H1 (cell line): ENCODE measurements around the gene METTL22. TPM values are rescaled to one million over a fixed set of nuclear protein-coding genes. Genes with fewer than 3 reads are reported as not detected.

Experiments used
- CTCF ChIA-PET: fragments of 300-600 bp; sonication (Branson Sonifier 250); formaldehyde crosslinking; loops from one replicate; lab custom pipeline; 2021; ENCODE audit not compliant: partially characterized antibody; lab: Charles Lee
- POLR2A ChIA-PET: fragments of 300-600 bp; sonication (Branson Sonifier 250); formaldehyde crosslinking; loops from one replicate; lab custom pipeline; 2021; ENCODE audit warnings: inconsistent platforms; ENCODE audit not compliant: partially characterized antibody; lab: Charles Lee
- DNase-seq, 2 experiments: peaks; one replicate each; pipeline versions ENCODE4 v3.0.0 to v3.0.0-alpha.2; 2010 to 2022; ENCODE audit warnings: low spot score in 2 of 2, low read depth in 1 of 2, mixed read lengths in 1 of 2
- FAIRE-seq: peaks from 2 replicates; lab custom pipeline; 2011; peaks lifted over from hg19 to GRCh38; lab: Jason Lieb, UNC
- H2AFZ ChIP-seq: 2 replicates; pipeline ENCODE4 v1.8.1; 2012; ENCODE audit warnings: low read length, inconsistent platforms
- H2AK5ac ChIP-seq: 2 replicates; pipeline ENCODE4 v1.6.1; 2013; ENCODE audit warnings: low read depth, low read length
- H2BK120ac ChIP-seq: replicated peaks from 2 replicates; pipeline ENCODE3; 2013; ENCODE audit warnings: low read depth, low read length, inconsistent platforms
- H2BK12ac ChIP-seq: 2 replicates; pipeline ENCODE4 v1.6.1; 2013; ENCODE audit warnings: low read depth, low read length
- H2BK15ac ChIP-seq: 2 replicates; pipeline ENCODE4 v1.6.1; 2013; ENCODE audit warnings: low read length
- H2BK20ac ChIP-seq: 2 replicates; pipeline ENCODE4 v1.6.1; 2013; ENCODE audit warnings: low read length
- H2BK5ac ChIP-seq: 2 replicates; pipeline ENCODE4 v1.6.1; 2013; ENCODE audit warnings: low read depth, low read length
- H3K14ac ChIP-seq: 2 replicates; pipeline ENCODE4 v1.6.1; 2013; ENCODE audit warnings: inconsistent platforms; ENCODE audit not compliant: insufficient read length
- H3K18ac ChIP-seq: 2 replicates; pipeline ENCODE4 v1.6.1; 2013; ENCODE audit warnings: low read length; ENCODE audit errors: extremely low read depth
- H3K23ac ChIP-seq: 2 replicates; pipeline ENCODE4 v1.6.1; 2013; ENCODE audit warnings: inconsistent platforms; ENCODE audit not compliant: insufficient read length
- H3K23me2 ChIP-seq: 2 replicates; pipeline ENCODE4 v1.6.1; 2013; ENCODE audit warnings: low read depth, low read length
- H3K27ac ChIP-seq: 2 replicates; pipeline ENCODE4 v1.6.1; 2011; ENCODE audit warnings: low read depth, low read length, inconsistent platforms
- H3K27me3 ChIP-seq, 4 experiments: replicated peaks in 1 of 4; 1 replicate in 1 of 4; 2 replicates in 3 of 4; pipeline versions ENCODE4 v1.6.1 to v1.8.1; 2011 to 2013; ENCODE audit warnings: low read length in 3 of 4, mild to moderate bottlenecking in 3 of 4, inconsistent platforms in 2 of 4, mixed read lengths in 2 of 4, moderate library complexity in 1 of 4; ENCODE audit not compliant: control insufficient read depth in 3 of 4, insufficient read depth in 3 of 4; ENCODE audit errors: extremely low read depth in 1 of 4
- H3K36me3 ChIP-seq, 4 experiments: 2 replicates each; pipeline versions ENCODE4 v1.6.1 to v1.8.1; 2011 to 2013; ENCODE audit warnings: mild to moderate bottlenecking in 4 of 4, low read length in 3 of 4, moderate library complexity in 2 of 4, control low read depth in 1 of 4, inconsistent platforms in 1 of 4; ENCODE audit not compliant: insufficient read depth in 4 of 4, control insufficient read depth in 2 of 4
- H3K4ac ChIP-seq: replicated peaks from 2 replicates; pipeline ENCODE3; 2013; ENCODE audit warnings: low read length, low read depth, mixed read lengths, inconsistent platforms; ENCODE audit not compliant: insufficient read length
- H3K4me1 ChIP-seq, 4 experiments: replicated peaks in 1 of 4; 1 replicate in 1 of 4; 2 replicates in 3 of 4; pipeline versions ENCODE4 v1.6.1 to v1.8.1; 2011 to 2013; ENCODE audit warnings: low read length in 3 of 4, inconsistent platforms in 2 of 4, mixed read lengths in 1 of 4; ENCODE audit not compliant: insufficient read depth in 4 of 4, control insufficient read depth in 3 of 4
- H3K4me2 ChIP-seq, 2 experiments: 2 replicates each; pipeline versions ENCODE4 v1.6.1 to v1.8.1; 2011 to 2013; ENCODE audit warnings: low read depth in 2 of 2, low read length in 2 of 2, control low read depth in 1 of 2, inconsistent platforms in 1 of 2, mild to moderate bottlenecking in 1 of 2; ENCODE audit not compliant: insufficient read depth in 1 of 2
- H3K4me3 ChIP-seq, 4 experiments: fragments of 200-600, 300-600 bp in 1 of 4; sonication (generic), shearing (Covaris generic), sonication (Bioruptor Twin) in 1 of 4; 2 replicates each; pipeline versions ENCODE4 v1.5.1 to v1.8.1; 2011 to 2016; ENCODE audit warnings: low read length in 4 of 4, low read depth in 3 of 4, control low read depth in 2 of 4, inconsistent platforms in 2 of 4, mild to moderate bottlenecking in 2 of 4, mixed read lengths in 1 of 4, moderate library complexity in 1 of 4; ENCODE audit not compliant: insufficient read depth in 2 of 4; ENCODE audit errors: extremely low read depth in 1 of 4
- H3K56ac ChIP-seq: replicated peaks from 2 replicates; pipeline ENCODE3; 2013; ENCODE audit warnings: low read depth, mild to moderate bottlenecking, mixed read lengths, low read length, inconsistent platforms; ENCODE audit not compliant: insufficient read length
- H3K79me1 ChIP-seq: 2 replicates; pipeline ENCODE4 v1.6.1; 2013; ENCODE audit warnings: low read depth, low read length, control low read depth
- H3K79me2 ChIP-seq, 2 experiments: 2 replicates each; pipeline versions ENCODE4 v1.6.1 to v1.8.1; 2012 to 2013; ENCODE audit warnings: low read length in 2 of 2, mild to moderate bottlenecking in 2 of 2, inconsistent platforms in 1 of 2; ENCODE audit not compliant: insufficient read depth in 2 of 2, control insufficient read depth in 1 of 2
- H3K9ac ChIP-seq, 4 experiments: replicated peaks in 1 of 4; 1 replicate in 1 of 4; 2 replicates in 3 of 4; pipeline versions ENCODE4 v1.6.1 to v1.8.1; 2011 to 2013; ENCODE audit warnings: low read depth in 3 of 4, low read length in 3 of 4, control low read depth in 2 of 4, mild to moderate bottlenecking in 2 of 4, moderate library complexity in 2 of 4, inconsistent platforms in 1 of 4; ENCODE audit errors: extremely low read depth in 1 of 4
- H3K9me3 ChIP-seq, 2 experiments: 2 replicates each; pipeline versions ENCODE4 v1.6.1 to v1.8.1; 2012 to 2013; ENCODE audit warnings: mild to moderate bottlenecking in 2 of 2, moderate library complexity in 2 of 2, control low read depth in 1 of 2, inconsistent platforms in 1 of 2, low read depth in 1 of 2, low read length in 1 of 2, mixed read lengths in 1 of 2; ENCODE audit not compliant: insufficient read depth in 2 of 2
- H4K20me1 ChIP-seq, 2 experiments: replicated peaks in 1 of 2; 2 replicates each; pipeline versions ENCODE3 to v1.8.1; 2011 to 2013; ENCODE audit warnings: inconsistent platforms in 2 of 2, low read length in 2 of 2, mild to moderate bottlenecking in 1 of 2; ENCODE audit not compliant: insufficient read depth in 2 of 2, control insufficient read depth in 1 of 2
- H4K5ac ChIP-seq: 2 replicates; pipeline ENCODE4 v1.6.1; 2013; ENCODE audit warnings: low read length, low read depth, mixed read lengths, inconsistent platforms; ENCODE audit not compliant: insufficient read length
- H4K8ac ChIP-seq: 2 replicates; pipeline ENCODE4 v1.8.0; 2013; ENCODE audit warnings: mild to moderate bottlenecking, moderate library complexity, low read length, inconsistent platforms; ENCODE audit not compliant: insufficient read depth; ENCODE audit errors: extremely low read depth
- H4K91ac ChIP-seq: replicated peaks from 2 replicates; pipeline ENCODE3; 2013; ENCODE audit warnings: low read length, mixed read lengths, inconsistent platforms; ENCODE audit not compliant: insufficient read length
- CTCF ChIP-seq, 3 experiments: IDR thresholded peaks; 1 replicate in 2 of 3; 2 replicates in 1 of 3; pipeline versions ENCODE4 v1.5.1 to v1.6.1; 2011; ENCODE audit warnings: low read length in 3 of 3, mild to moderate bottlenecking in 3 of 3, inconsistent platforms in 2 of 3, low read depth in 1 of 3, moderate library complexity in 1 of 3; ENCODE audit not compliant: insufficient read depth in 1 of 3; ENCODE audit errors: control extremely low read depth in 1 of 3
- FOSL1 ChIP-seq: IDR thresholded peaks from 2 replicates; pipeline ENCODE4 v1.6.1; 2011; ENCODE audit warnings: mild to moderate bottlenecking, low read depth, low read length, moderate library complexity; ENCODE audit not compliant: insufficient read depth
- KDM1A ChIP-seq: fragments of 200-600, 300-600 bp; sonication (generic); IDR thresholded peaks from 2 replicates; pipeline ENCODE4 v1.7.1; 2016; ENCODE audit warnings: mild to moderate bottlenecking, low read length, borderline replicate concordance
- MAX ChIP-seq: IDR thresholded peaks from 2 replicates; pipeline ENCODE4 v1.6.1; 2012; ENCODE audit warnings: inconsistent platforms
- NRF1 ChIP-seq: IDR thresholded peaks from 2 replicates; pipeline ENCODE4 v1.6.1; 2011; ENCODE audit warnings: mild to moderate bottlenecking, low read depth, low read length, improper control_type of control experiment
- RNF2 ChIP-seq: fragments of 200-900, 300-1000 bp; sonication (generic); IDR thresholded peaks from 2 replicates; pipeline ENCODE4 v1.7.1; 2016; ENCODE audit warnings: borderline replicate concordance, low read depth, mild to moderate bottlenecking, antibody characterized with exemption, low read length; ENCODE audit not compliant: poor library complexity, severe bottlenecking; ENCODE audit errors: missing control alignments
- SRF ChIP-seq: IDR thresholded peaks from 2 replicates; pipeline ENCODE4 v1.6.1; 2011; ENCODE audit warnings: mild to moderate bottlenecking, low read depth, low read length, moderate library complexity
- USF2 ChIP-seq: IDR thresholded peaks from 2 replicates; pipeline ENCODE4 v1.6.1; 2011; ENCODE audit warnings: low read length, improper control_type of control experiment
- polyA plus RNA-seq, 7 experiments: library from polyadenylated mRNA; depleted of rRNA in 3 of 7; stranded (reverse) in 5 of 7; unstranded in 2 of 7; fragments of >200 nt in 5 of 7; fragments of 200-250 nt in 2 of 7; gene quantifications; 1 replicate in 5 of 7; 2 replicates in 1 of 7; 4 replicates in 1 of 7; pipeline versions ENCODE4 v1.2.1 to v1.2.3, GENCODE V29; 2011 to 2013; ENCODE audit warnings: missing spikeins in 2 of 7, mixed read lengths in 2 of 7
- total RNA-seq: library from RNA; stranded (reverse); fragmentation: NEBNext Ultra II Directional; extraction: Animal tissue kit (Norgen Biotek cat#: 25700); gene quantifications from 2 replicates; pipeline ENCODE4 v1.2.1, GENCODE V29; 2021

Gene METTL22
- total and polyA plus RNA-seq, 2 of the 8 experiments (the other 6 are each of a cell fraction or from before 2014, with no cell fraction given): 56.7 to 85.2 TPM

- H3K9ac ChIP-seq: no peak overlapping the region
- H3K14ac ChIP-seq: no peak overlapping the region
- no peak overlapping the region for H3K18ac ChIP-seq
- H4K91ac ChIP-seq: no peak overlapping the region
- no peak overlapping the region for H3K56ac ChIP-seq
- H3K79me2 ChIP-seq: no peaks in the 10 kb centered on the region
- no peak overlapping the region for H3K4ac ChIP-seq
- H3K36me3 ChIP-seq: no peaks in the 10 kb centered on the region
- H2AFZ ChIP-seq: no peak overlapping the region
- H2AK5ac ChIP-seq: no peak overlapping the region
- H2BK15ac ChIP-seq: no peak overlapping the region
- DNase-seq: no peak
- no peak overlapping the region for H2BK20ac ChIP-seq
- peaks cover 10 to 32% (median 21%) of the 10 kb centered on the region in 4 experiments for H3K27me3 ChIP-seq
- no peak overlapping the region for H4K8ac ChIP-seq
- CTCF ChIA-PET: interaction anchor here (0.8 to 12.4 kb wide), 2 partner anchors 17 to 43 kb away, joined by 4 to 162 read pairs; no protein-coding TSS in a partner anchor
- peaks cover 0 to 12% (median 5%) of the 10 kb centered on the region in 4 experiments; a peak in 4 of 7 replicates for H3K4me1 ChIP-seq
- peaks cover 0 to 4% of the 10 kb centered on the region in 2 experiments; a peak in 1 of 4 replicates for H3K9me3 ChIP-seq
- H4K20me1 ChIP-seq: peaks cover 0 to 7% of the 10 kb centered on the region in 2 experiments
- no peak overlapping the region for H2BK12ac ChIP-seq
- H2BK120ac ChIP-seq: no peak overlapping the region
- no peaks in the 10 kb centered on the region for H3K79me1 ChIP-seq
- no peak overlapping the region for H3K23ac ChIP-seq
- POLR2A ChIA-PET: interaction anchor here (0.7 to 1.1 kb wide), 2 partner anchors 17 to 229 kb away, joined by 3 to 5 read pairs; no protein-coding TSS in a partner anchor
- H4K5ac ChIP-seq: no peak overlapping the region
- TF ChIP-seq MAX: no peak
- no peak for TF ChIP-seq KDM1A
- no peak for TF ChIP-seq FOSL1
- no peak for TF ChIP-seq USF2
- TF ChIP-seq CTCF (IDR thresholded peaks at IDR 0.05; ENCODE audit: control extremely low read depth in 1 of 3, insufficient read depth in 1 of 3, low read depth in 1 of 3, low read length in 3 of 3): no peak
- TF ChIP-seq NRF1: no peak
- no peak for TF ChIP-seq SRF
- TF ChIP-seq RNF2: no peak
- TF ChIP-seq, all 59 proteins: peak for 0
- H3K4me2 ChIP-seq: no peak overlapping the region
- peaks cover 25% of the 10 kb centered on the region for H3K23me2 ChIP-seq
- H2BK5ac ChIP-seq: no peak overlapping the region
- no peak overlapping the region for H3K4me3 ChIP-seq
- no peak for FAIRE-seq
- no peak overlapping the region for H3K27ac ChIP-seq
Observed at GRCh38 chr16:8587065-8587464, 34.4 kb upstream of the METTL22 start.
